Measurements from ENCODE around the gene RPTOR. TPM values are rescaled to one million over a fixed set of nuclear protein-coding genes. Genes with fewer than 3 reads are reported as not detected.

Gene RPTOR
- total RNA-seq, 1 donor from 2014 or later, result 32.0 TPM

- Histone ChIP-seq H3K9me3 (ENCODE audit: insufficient read depth, low read depth, low read length) (no peaks in the 10 kb centered on the region), H3K4me2 (ENCODE audit: low read length) (no peak overlapping the region), H4K20me1 (ENCODE audit: insufficient read depth, low read length) (no peaks in the 10 kb centered on the region), H3K79me2 (ENCODE audit: insufficient read depth, low read length) (no peaks in the 10 kb centered on the region), H2AFZ (ENCODE audit: low read depth, low read length) (no peak overlapping the region), H3K4me3 (ENCODE audit: insufficient read depth, low read depth, low read length) (no peak overlapping the region), H3K36me3 (ENCODE audit: insufficient read depth, low read length) (no peaks in the 10 kb centered on the region), H3K27ac (ENCODE audit: low read depth, low read length) (no peak overlapping the region), H3K9ac (ENCODE audit: low read length) (no peak overlapping the region), H3K4me1 (ENCODE audit: insufficient read depth, low read length) (peaks cover 7% of the 10 kb centered on the region), H3K27me3 (ENCODE audit: insufficient read depth, low read length) (peaks cover 23% of the 10 kb centered on the region)
- FAIRE-seq (no peak), DNase-seq (ENCODE audit: low read depth) (no peak)
- Mint-ChIP-seq H3K4me3 (ENCODE audit: unreplicated experiment) (no peak overlapping the region), H3K36me3 (ENCODE audit: low read depth, unreplicated experiment) (no peaks in the 10 kb centered on the region), H3K27me3 (ENCODE audit: low read depth, unreplicated experiment) (peaks cover 27% of the 10 kb centered on the region), H3K27ac (ENCODE audit: unreplicated experiment) (no peak overlapping the region), H3K9me3 (ENCODE audit: unreplicated experiment) (no peaks in the 10 kb centered on the region), H3K4me1 (ENCODE audit: low read depth, unreplicated experiment) (peaks cover 7% of the 10 kb centered on the region)
- TF ChIP-seq EZH2 (IDR thresholded peaks at IDR 0.05; ENCODE audit: insufficient read depth, low read length) (no peak), CTCF (IDR thresholded peaks at IDR 0.05; ENCODE audit: insufficient read depth, low read depth, low read length) (no peak)
Observed at GRCh38 chr17:80518392-80518791, 26.2 kb upstream of the RPTOR start.

- Histone ChIP-seq H3K27me3 (ENCODE audit: insufficient read depth, low read length) (peaks cover 23% of the 10 kb centered on the region), H3K79me2 (ENCODE audit: insufficient read depth, low read length) (no peaks in the 10 kb centered on the region), H3K9ac (ENCODE audit: low read length) (no peak overlapping the region), H4K20me1 (ENCODE audit: insufficient read depth, low read length) (no peaks in the 10 kb centered on the region), H3K4me1 (ENCODE audit: insufficient read depth, low read length) (no peaks in the 10 kb centered on the region), H2AFZ (ENCODE audit: low read depth, low read length) (no peak overlapping the region), H3K4me2 (ENCODE audit: low read length) (no peak overlapping the region), H3K4me3 (ENCODE audit: insufficient read depth, low read depth, low read length) (no peak overlapping the region), H3K36me3 (ENCODE audit: insufficient read depth, low read length) (no peaks in the 10 kb centered on the region), H3K27ac (ENCODE audit: low read depth, low read length) (no peak overlapping the region), H3K9me3 (ENCODE audit: insufficient read depth, low read depth, low read length) (no peaks in the 10 kb centered on the region)
- no peaks in the 10 kb centered on the region for H3K9me3 Mint-ChIP-seq (ENCODE audit: unreplicated experiment)
- TF ChIP-seq CTCF (IDR thresholded peaks at IDR 0.05; ENCODE audit: insufficient read depth, low read depth, low read length) (no peak), EZH2 (IDR thresholded peaks at IDR 0.05; ENCODE audit: insufficient read depth, low read length) (no peak)
- FAIRE-seq, result no peak
- no peaks in the 10 kb centered on the region for H3K36me3 Mint-ChIP-seq (ENCODE audit: low read depth, unreplicated experiment)
- H3K4me3 Mint-ChIP-seq (ENCODE audit: unreplicated experiment), result no peak overlapping the region
- H3K27me3 Mint-ChIP-seq (ENCODE audit: low read depth, unreplicated experiment), result peaks cover 30% of the 10 kb centered on the region
- no peak for DNase-seq (ENCODE audit: low read depth)
- no peaks in the 10 kb centered on the region for H3K4me1 Mint-ChIP-seq (ENCODE audit: low read depth, unreplicated experiment)
- no peak overlapping the region for H3K27ac Mint-ChIP-seq (ENCODE audit: unreplicated experiment)
Observed at GRCh38 chr17:80519091-80519781, 25.4 kb upstream of the RPTOR start.

- peaks cover 23% of the 10 kb centered on the region for H3K27me3 ChIP-seq (ENCODE audit: insufficient read depth, low read length)
- no peak for FAIRE-seq
- DNase-seq (ENCODE audit: low read depth), result no peak
- Mint-ChIP-seq H3K27ac (ENCODE audit: unreplicated experiment) (no peak overlapping the region), H3K27me3 (ENCODE audit: low read depth, unreplicated experiment) (peaks cover 31% of the 10 kb centered on the region), H3K9me3 (ENCODE audit: unreplicated experiment) (no peaks in the 10 kb centered on the region), H3K4me3 (ENCODE audit: unreplicated experiment) (no peak overlapping the region), H3K36me3 (ENCODE audit: low read depth, unreplicated experiment) (no peaks in the 10 kb centered on the region), H3K4me1 (ENCODE audit: low read depth, unreplicated experiment) (no peaks in the 10 kb centered on the region)
- H3K4me2 ChIP-seq (ENCODE audit: low read length), result no peak overlapping the region
- TF ChIP-seq CTCF (IDR thresholded peaks at IDR 0.05; ENCODE audit: insufficient read depth, low read depth, low read length) (no peak), EZH2 (IDR thresholded peaks at IDR 0.05; ENCODE audit: insufficient read depth, low read length) (no peak)
- H3K4me1 ChIP-seq (ENCODE audit: insufficient read depth, low read length), result no peaks in the 10 kb centered on the region
- H2AFZ ChIP-seq (ENCODE audit: low read depth, low read length), result no peak overlapping the region
- no peak overlapping the region for H3K4me3 ChIP-seq (ENCODE audit: insufficient read depth, low read depth, low read length)
- H3K79me2 ChIP-seq (ENCODE audit: insufficient read depth, low read length), result no peaks in the 10 kb centered on the region
- no peaks in the 10 kb centered on the region for H4K20me1 ChIP-seq (ENCODE audit: insufficient read depth, low read length)
- no peak overlapping the region for H3K9ac ChIP-seq (ENCODE audit: low read length)
- H3K9me3 ChIP-seq (ENCODE audit: insufficient read depth, low read depth, low read length), result no peaks in the 10 kb centered on the region
- H3K27ac ChIP-seq (ENCODE audit: low read depth, low read length), result no peak overlapping the region
- no peaks in the 10 kb centered on the region for H3K36me3 ChIP-seq (ENCODE audit: insufficient read depth, low read length)
Observed at GRCh38 chr17:80520810-80521455, 23.7 kb upstream of the RPTOR start.
